Astrocyte (in vitro differentiated cells and primary cell): Measurements from ENCODE around the gene NDUFA9. TPM values are rescaled to one million over a fixed set of nuclear protein-coding genes. Genes with fewer than 3 reads are reported as not detected.

Source experiments
- DNase-seq: peaks from one replicate; pipeline ENCODE4 v3.0.0-alpha.2; 2010; ENCODE audit warnings: low read depth
- FAIRE-seq: peaks from 2 replicates; lab custom pipeline; 2011; peaks lifted over from hg19 to GRCh38; lab: Jason Lieb, UNC
- H2AFZ ChIP-seq: 2 replicates; pipeline ENCODE4 v1.6.0; 2012; ENCODE audit warnings: low read depth, low read length, inconsistent platforms
- H3K27ac ChIP-seq: 2 replicates; pipeline ENCODE4 v1.5.1; 2011; ENCODE audit warnings: low read depth, low read length, inconsistent platforms
- H3K27me3 ChIP-seq: 2 replicates; pipeline ENCODE4 v1.6.0; 2011; ENCODE audit warnings: low read length, inconsistent platforms; ENCODE audit not compliant: insufficient read depth
- H3K36me3 ChIP-seq: 2 replicates; pipeline ENCODE4 v1.5.1; 2011; ENCODE audit warnings: low read length, inconsistent platforms; ENCODE audit not compliant: insufficient read depth
- H3K4me1 ChIP-seq: 2 replicates; pipeline ENCODE4 v1.5.1; 2011; ENCODE audit warnings: low read length, inconsistent platforms; ENCODE audit not compliant: insufficient read depth
- H3K4me2 ChIP-seq: 2 replicates; pipeline ENCODE4 v1.6.0; 2012; ENCODE audit warnings: low read length, inconsistent platforms
- H3K4me3 ChIP-seq: 2 replicates; pipeline ENCODE4 v1.5.1; 2011; ENCODE audit warnings: low read depth, mild to moderate bottlenecking, low read length, inconsistent platforms; ENCODE audit not compliant: insufficient read depth
- H3K79me2 ChIP-seq: 2 replicates; pipeline ENCODE4 v1.6.0; 2012; ENCODE audit warnings: mild to moderate bottlenecking, low read length, inconsistent platforms; ENCODE audit not compliant: insufficient read depth
- H3K9ac ChIP-seq: 2 replicates; pipeline ENCODE4 v1.6.0; 2012; ENCODE audit warnings: mild to moderate bottlenecking, low read length, inconsistent platforms
- H3K9me3 ChIP-seq: 2 replicates; pipeline ENCODE4 v1.5.1; 2012; ENCODE audit warnings: low read depth, mild to moderate bottlenecking, low read length, inconsistent platforms; ENCODE audit not compliant: insufficient read depth
- H4K20me1 ChIP-seq: 2 replicates; pipeline ENCODE4 v1.6.0; 2012; ENCODE audit warnings: low read length, inconsistent platforms; ENCODE audit not compliant: insufficient read depth
- H3K27ac Mint-ChIP-seq: one replicate; pipeline ENCODE4 v1.8.0; 2021; ENCODE audit warnings: mild to moderate bottlenecking, mixed read lengths; ENCODE audit not compliant: unreplicated experiment
- H3K27me3 Mint-ChIP-seq: one replicate; pipeline ENCODE4 v1.8.0; 2021; ENCODE audit warnings: low read depth, mixed read lengths; ENCODE audit not compliant: unreplicated experiment
- H3K36me3 Mint-ChIP-seq: one replicate; pipeline ENCODE4 v1.8.0; 2021; ENCODE audit warnings: low read depth, mixed read lengths; ENCODE audit not compliant: unreplicated experiment
- H3K4me1 Mint-ChIP-seq: one replicate; pipeline ENCODE4 v1.8.0; 2021; ENCODE audit warnings: low read depth, mixed read lengths; ENCODE audit not compliant: unreplicated experiment
- H3K4me3 Mint-ChIP-seq: one replicate; pipeline ENCODE4 v1.8.0; 2021; ENCODE audit warnings: mild to moderate bottlenecking, moderate library complexity, mixed read lengths; ENCODE audit not compliant: unreplicated experiment
- H3K9me3 Mint-ChIP-seq: one replicate; pipeline ENCODE4 v1.8.0; 2021; ENCODE audit warnings: mild to moderate bottlenecking, mixed read lengths; ENCODE audit not compliant: unreplicated experiment
- EZH2 ChIP-seq: IDR thresholded peaks from 2 replicates; pipeline ENCODE4 v1.6.1; 2012; ENCODE audit warnings: mild to moderate bottlenecking, low read length, inconsistent platforms; ENCODE audit not compliant: insufficient read depth
- total RNA-seq: library from RNA; stranded (reverse); gene quantifications from 2 replicates; pipeline ENCODE4 v1.2.1, GENCODE V29; 2021
- TF ChIP-seq, protein P1 (sequence below): IDR thresholded peaks from 2 replicates; pipeline ENCODE4 v1.5.1; 2011; ENCODE audit warnings: low read depth, mild to moderate bottlenecking, inconsistent platforms, low read length, moderate library complexity; ENCODE audit not compliant: insufficient read depth

NDUFA9 gene
- total RNA-seq, 1 donor from 2014 or later: 101 TPM

DNA sequence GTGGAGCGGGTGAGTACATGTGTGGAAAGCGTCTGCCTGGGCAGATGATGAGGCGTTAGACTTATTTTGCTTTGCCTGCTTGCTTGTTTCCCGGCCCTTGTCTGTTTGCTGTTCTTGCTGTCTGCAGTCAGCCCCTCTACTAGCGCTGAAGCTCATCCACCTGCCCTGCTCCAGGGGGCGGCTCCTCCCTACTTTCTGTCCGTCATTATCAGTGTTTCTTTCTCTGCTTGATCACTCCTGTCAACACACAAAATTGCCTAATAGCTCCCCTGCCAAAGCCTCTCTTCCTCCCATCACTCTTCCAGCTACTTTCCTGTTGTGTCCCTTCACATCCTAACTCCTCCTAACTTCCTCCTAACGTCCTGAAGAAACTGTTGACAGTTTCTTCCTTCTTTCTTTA is 36.4 kb downstream of the NDUFA9 start:
- no peaks in the 10 kb centered on the region for H3K79me2 ChIP-seq
- Mint-ChIP-seq H3K4me1 (peaks cover 3% of the 10 kb centered on the region), H3K36me3 (peaks cover 15% of the 10 kb centered on the region)

DNA sequence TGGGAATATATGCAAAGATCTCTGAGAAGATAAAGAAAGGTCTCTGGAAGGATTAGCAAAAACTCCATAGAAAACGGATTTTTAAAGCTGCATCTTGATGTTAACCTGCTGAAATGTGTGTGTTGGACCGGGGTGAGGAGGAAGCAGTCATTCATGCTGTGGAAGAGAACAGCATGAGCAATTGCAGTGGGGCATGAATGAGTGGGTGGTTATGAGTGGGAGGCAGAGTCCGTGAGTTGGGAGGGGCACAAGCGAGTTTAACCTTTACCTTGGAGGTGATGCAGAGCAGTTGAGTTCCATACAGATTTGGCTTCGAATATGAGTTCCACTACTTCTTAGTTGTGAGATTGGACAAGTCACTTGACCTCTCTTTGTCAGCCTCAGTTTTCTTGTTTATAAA is 41.8 kb downstream of the NDUFA9 start:
- Histone ChIP-seq H3K4me3 (no peak overlapping the region), H3K9me3 (no peaks in the 10 kb centered on the region), H3K27ac (no peak overlapping the region), H3K4me2 (no peak overlapping the region), H3K27me3 (no peaks in the 10 kb centered on the region), H3K79me2 (no peaks in the 10 kb centered on the region), H2AFZ (no peak overlapping the region), H3K9ac (no peak overlapping the region), H4K20me1 (no peaks in the 10 kb centered on the region), H3K4me1 (no peaks in the 10 kb centered on the region), H3K36me3 (peaks cover 14% of the 10 kb centered on the region)
- DNase-seq: no peak
- peaks cover 2% of the 10 kb centered on the region for H3K9me3 Mint-ChIP-seq
- no peak overlapping the region for H3K27ac Mint-ChIP-seq
- no peaks in the 10 kb centered on the region for H3K27me3 Mint-ChIP-seq
- H3K4me3 Mint-ChIP-seq: no peak overlapping the region
- H3K36me3 Mint-ChIP-seq: peaks cover 10% of the 10 kb centered on the region
- no peaks in the 10 kb centered on the region for H3K4me1 Mint-ChIP-seq
- no peak for FAIRE-seq
- TF ChIP-seq, protein P1, sequence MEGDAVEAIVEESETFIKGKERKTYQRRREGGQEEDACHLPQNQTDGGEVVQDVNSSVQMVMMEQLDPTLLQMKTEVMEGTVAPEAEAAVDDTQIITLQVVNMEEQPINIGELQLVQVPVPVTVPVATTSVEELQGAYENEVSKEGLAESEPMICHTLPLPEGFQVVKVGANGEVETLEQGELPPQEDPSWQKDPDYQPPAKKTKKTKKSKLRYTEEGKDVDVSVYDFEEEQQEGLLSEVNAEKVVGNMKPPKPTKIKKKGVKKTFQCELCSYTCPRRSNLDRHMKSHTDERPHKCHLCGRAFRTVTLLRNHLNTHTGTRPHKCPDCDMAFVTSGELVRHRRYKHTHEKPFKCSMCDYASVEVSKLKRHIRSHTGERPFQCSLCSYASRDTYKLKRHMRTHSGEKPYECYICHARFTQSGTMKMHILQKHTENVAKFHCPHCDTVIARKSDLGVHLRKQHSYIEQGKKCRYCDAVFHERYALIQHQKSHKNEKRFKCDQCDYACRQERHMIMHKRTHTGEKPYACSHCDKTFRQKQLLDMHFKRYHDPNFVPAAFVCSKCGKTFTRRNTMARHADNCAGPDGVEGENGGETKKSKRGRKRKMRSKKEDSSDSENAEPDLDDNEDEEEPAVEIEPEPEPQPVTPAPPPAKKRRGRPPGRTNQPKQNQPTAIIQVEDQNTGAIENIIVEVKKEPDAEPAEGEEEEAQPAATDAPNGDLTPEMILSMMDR: no peak
- TF ChIP-seq EZH2: no peak

More for the DNA sequence above, 36.4 kb downstream of the NDUFA9 start:
- Histone ChIP-seq H4K20me1 (no peaks in the 10 kb centered on the region), H3K27ac (no peak overlapping the region), H3K9ac (no peak overlapping the region), H3K9me3 (no peaks in the 10 kb centered on the region), H2AFZ (no peak overlapping the region), H3K4me3 (no peak overlapping the region), H3K36me3 (peaks cover 31% of the 10 kb centered on the region), H3K4me1 (no peaks in the 10 kb centered on the region), H3K4me2 (no peak overlapping the region), H3K27me3 (no peaks in the 10 kb centered on the region)
- Mint-ChIP-seq H3K27me3 (no peaks in the 10 kb centered on the region), H3K9me3 (no peaks in the 10 kb centered on the region), H3K4me3 (no peak overlapping the region), H3K27ac (no peak overlapping the region)
- FAIRE-seq: no peak
- TF ChIP-seq, protein P1: no peak
- no peak for TF ChIP-seq EZH2
- DNase-seq: no peak

Other genes starting within 250 kb of the NDUFA9 start
- not detected in 2 replicates for gene FGF6, start 203.3 kb upstream of the NDUFA9 start, total RNA-seq
- 2.7 and 5.3 TPM in 2 replicates for gene RAD51AP1, start 110.2 kb upstream of the NDUFA9 start, total RNA-seq
- 33.9 and 40.0 TPM in 2 replicates for gene DYRK4, start 86.9 kb upstream of the NDUFA9 start, total RNA-seq
- gene AKAP3, start 63 bp upstream of the NDUFA9 start, total RNA-seq: 0.94 and 1.4 TPM in 2 replicates
- 6.4 and 6.8 TPM in 2 replicates for gene GALNT8, start 71.3 kb downstream of the NDUFA9 start, total RNA-seq